Esophagus muscularis mucosa (tissue), 3 donors: ENCODE results near the gene HHIPL1.

Experiments used
- CTCF ChIP-seq, 3 experiments: fragments of 200-600 bp in 2 of 3; fragments of 450-650 bp in 1 of 3; sonication (generic) in 2 of 3; IDR thresholded peaks; one replicate each; pipeline ENCODE4 v1.5.1; 2017 to 2019; ENCODE audit warnings: antibody characterized with exemption in 3 of 3, mild to moderate bottlenecking in 2 of 3, moderate library complexity in 1 of 3
- POLR2A ChIP-seq: fragments of 450-650 bp; IDR thresholded peaks from one replicate; pipeline ENCODE4 v1.6.1; 2017; ENCODE audit warnings: antibody characterized with exemption, moderate library complexity, mild to moderate bottlenecking, low read depth

GRCh38 chr14:99688629-99689028 is 43.7 kb downstream of the HHIPL1 start:
- no peak for TF ChIP-seq POLR2A
- TF ChIP-seq CTCF (IDR thresholded peaks at IDR 0.05) = no peak
